Loucy (cell line): Measurements from ENCODE around the gene PTGER3.

ENCODE experiments used
- H2AFZ ChIP-seq: fragments of 200-600 bp; sonication (generic); 2 replicates; pipeline ENCODE4 v1.6.0; 2016; ENCODE audit warnings: antibody characterized with exemption, mild to moderate bottlenecking, low read length, moderate library complexity
- H3F3A ChIP-seq: fragments of 200-600 bp; 2 replicates; pipeline ENCODE4 v1.6.0; 2016; ENCODE audit warnings: antibody characterized with exemption, low read depth, mild to moderate bottlenecking
- H3K27me3 ChIP-seq: fragments of 200-600 bp; sonication (generic); 2 replicates; pipeline ENCODE4 v1.6.1; 2014; ENCODE audit warnings: low read length, mild to moderate bottlenecking; ENCODE audit not compliant: insufficient read depth, poor library complexity, severe bottlenecking
- H3K36me3 ChIP-seq: fragments of 200-600 bp; sonication (generic); 2 replicates; pipeline ENCODE4 v1.6.1; 2016; ENCODE audit warnings: low read length; ENCODE audit not compliant: insufficient read depth
- H3K4me1 ChIP-seq: fragments of 200-600 bp; sonication (generic); 2 replicates; pipeline ENCODE4 v1.5.1; 2014; ENCODE audit warnings: low read length, mild to moderate bottlenecking; ENCODE audit not compliant: insufficient read depth, poor library complexity, severe bottlenecking
- H3K4me2 ChIP-seq: fragments of 200-600 bp; sonication (generic); 2 replicates; pipeline ENCODE4 v1.6.0; 2014; ENCODE audit warnings: antibody characterized with exemption, low read length, low read depth, mild to moderate bottlenecking; ENCODE audit not compliant: poor library complexity, severe bottlenecking
- H3K4me3 ChIP-seq: fragments of 200-600 bp; sonication (generic); 2 replicates; pipeline ENCODE4 v1.5.1; 2014; ENCODE audit warnings: low read length, mild to moderate bottlenecking, mixed read lengths; ENCODE audit not compliant: poor library complexity, severe bottlenecking
- H3K79me2 ChIP-seq: fragments of 200-600 bp; sonication (generic); 2 replicates; pipeline ENCODE4 v1.6.1; 2014; ENCODE audit warnings: low read length; ENCODE audit not compliant: insufficient read depth
- H3K9ac ChIP-seq: fragments of 200-600 bp; sonication (generic); 2 replicates; pipeline ENCODE4 v1.6.0; 2014; ENCODE audit warnings: mild to moderate bottlenecking, low read depth, low read length, moderate library complexity; ENCODE audit not compliant: poor library complexity, severe bottlenecking
- H3K9me2 ChIP-seq: fragments of 200-600 bp; sonication (generic); replicated peaks from 2 replicates; pipeline ENCODE4 v1.6.1; 2016; ENCODE audit warnings: low read depth, low read length, mixed read lengths
- H3K9me3 ChIP-seq: fragments of 200-600 bp; sonication (generic); 2 replicates; pipeline ENCODE4 v1.6.1; 2014; ENCODE audit warnings: mild to moderate bottlenecking, antibody characterized with exemption, low read length, low read depth; ENCODE audit not compliant: insufficient read depth
- H4K20me1 ChIP-seq: fragments of 200-600 bp; sonication (generic); 2 replicates; pipeline ENCODE4 v1.6.0; 2014; ENCODE audit warnings: antibody characterized with exemption, low read length, mild to moderate bottlenecking; ENCODE audit not compliant: insufficient read depth, poor library complexity, severe bottlenecking
- CTCF ChIP-seq: fragments of 200-600 bp; sonication (generic); conservative IDR thresholded peaks from 2 replicates; pipeline ENCODE4 v1.5.1; 2014; ENCODE audit warnings: mild to moderate bottlenecking, antibody characterized with exemption, low read length
- EZH2phosphoT487 ChIP-seq: fragments of 200-600 bp; IDR thresholded peaks from 2 replicates; pipeline ENCODE4 v1.6.1; 2018; ENCODE audit warnings: antibody characterized with exemption, mild to moderate bottlenecking, moderate library complexity, borderline replicate concordance

The PTGER3 gene

GRCh38 chr1:71087060-71087459, 39.4 kb upstream of the PTGER3 start:
- TF ChIP-seq EZH2phosphoT487 (no peak), CTCF (peak; percentile 35)
- Histone ChIP-seq H3K27me3 (no peaks in the 10 kb centered on the region), H3K79me2 (no peaks in the 10 kb centered on the region), H3K4me2 (no peak overlapping the region), H4K20me1 (no peaks in the 10 kb centered on the region), H3K9ac (no peak overlapping the region), H2AFZ (no peak overlapping the region), H3K4me1 (peaks cover 14% of the 10 kb centered on the region), H3K9me2 (no peaks in the 10 kb centered on the region), H3K4me3 (no peak overlapping the region), H3F3A (no peaks in the 10 kb centered on the region), H3K9me3 (no peaks in the 10 kb centered on the region), H3K36me3 (no peaks in the 10 kb centered on the region)

- Histone ChIP-seq H3F3A (no peaks in the 10 kb centered on the region), H2AFZ (no peak overlapping the region), H4K20me1 (no peaks in the 10 kb centered on the region), H3K9me2 (no peaks in the 10 kb centered on the region), H3K4me3 (no peak overlapping the region), H3K36me3 (no peaks in the 10 kb centered on the region), H3K4me1 (peaks cover 20% of the 10 kb centered on the region), H3K4me2 (no peak overlapping the region), H3K9me3 (no peaks in the 10 kb centered on the region), H3K79me2 (no peaks in the 10 kb centered on the region), H3K27me3 (no peaks in the 10 kb centered on the region), H3K9ac (no peak overlapping the region)
- TF ChIP-seq CTCF (no peak), EZH2phosphoT487 (no peak)
These were observed 38.7 kb upstream of the PTGER3 start for GRCh38 chr1:71086331-71086730.

- Histone ChIP-seq H3F3A (no peaks in the 10 kb centered on the region), H4K20me1 (peaks cover 21% of the 10 kb centered on the region), H3K4me2 (peak overlapping the region; percentile 91), H3K4me1 (peaks cover 36% of the 10 kb centered on the region), H3K79me2 (peaks cover 26% of the 10 kb centered on the region), H3K27me3 (no peaks in the 10 kb centered on the region), H3K4me3 (peak overlapping the region; percentile 3), H2AFZ (no peak overlapping the region), H3K9ac (peak overlapping the region; percentile 10), H3K36me3 (peaks cover 1% of the 10 kb centered on the region), H3K9me3 (no peaks in the 10 kb centered on the region), H3K9me2 (no peaks in the 10 kb centered on the region)
- TF ChIP-seq EZH2phosphoT487 (no peak), CTCF (no peak)
These were observed 35.7 kb upstream of the PTGER3 start for GRCh38 chr1:71083271-71083670.
